H1 (cell line): ENCODE results near the gene ZNF672. TPM values are rescaled to one million over a fixed set of nuclear protein-coding genes. Genes with fewer than 3 reads are reported as not detected.

Source experiments
- CTCF ChIA-PET: fragments of 300-600 bp; sonication (Branson Sonifier 250); formaldehyde crosslinking; loops from one replicate; lab custom pipeline; 2021; ENCODE audit not compliant: partially characterized antibody; lab: Charles Lee
- POLR2A ChIA-PET: fragments of 300-600 bp; sonication (Branson Sonifier 250); formaldehyde crosslinking; loops from one replicate; lab custom pipeline; 2021; ENCODE audit warnings: inconsistent platforms; ENCODE audit not compliant: partially characterized antibody; lab: Charles Lee
- DNase-seq, 2 experiments: peaks; one replicate each; pipeline versions ENCODE4 v3.0.0 to v3.0.0-alpha.2; 2010 to 2022; ENCODE audit warnings: low spot score in 2 of 2, low read depth in 1 of 2, mixed read lengths in 1 of 2
- FAIRE-seq: peaks from 2 replicates; lab custom pipeline; 2011; peaks lifted over from hg19 to GRCh38; lab: Jason Lieb, UNC
- H2AFZ ChIP-seq: 2 replicates; pipeline ENCODE4 v1.8.1; 2012; ENCODE audit warnings: low read length, inconsistent platforms
- H2AK5ac ChIP-seq: 2 replicates; pipeline ENCODE4 v1.6.1; 2013; ENCODE audit warnings: low read depth, low read length
- H2BK120ac ChIP-seq: replicated peaks from 2 replicates; pipeline ENCODE3; 2013; ENCODE audit warnings: low read depth, low read length, inconsistent platforms
- H2BK12ac ChIP-seq: 2 replicates; pipeline ENCODE4 v1.6.1; 2013; ENCODE audit warnings: low read depth, low read length
- H2BK15ac ChIP-seq: 2 replicates; pipeline ENCODE4 v1.6.1; 2013; ENCODE audit warnings: low read length
- H2BK20ac ChIP-seq: 2 replicates; pipeline ENCODE4 v1.6.1; 2013; ENCODE audit warnings: low read length
- H2BK5ac ChIP-seq: 2 replicates; pipeline ENCODE4 v1.6.1; 2013; ENCODE audit warnings: low read depth, low read length
- H3K14ac ChIP-seq: 2 replicates; pipeline ENCODE4 v1.6.1; 2013; ENCODE audit warnings: inconsistent platforms; ENCODE audit not compliant: insufficient read length
- H3K18ac ChIP-seq: 2 replicates; pipeline ENCODE4 v1.6.1; 2013; ENCODE audit warnings: low read length; ENCODE audit errors: extremely low read depth
- H3K23ac ChIP-seq: 2 replicates; pipeline ENCODE4 v1.6.1; 2013; ENCODE audit warnings: inconsistent platforms; ENCODE audit not compliant: insufficient read length
- H3K23me2 ChIP-seq: 2 replicates; pipeline ENCODE4 v1.6.1; 2013; ENCODE audit warnings: low read depth, low read length
- H3K27ac ChIP-seq: 2 replicates; pipeline ENCODE4 v1.6.1; 2011; ENCODE audit warnings: low read depth, low read length, inconsistent platforms
- H3K27me3 ChIP-seq, 4 experiments: replicated peaks in 1 of 4; 1 replicate in 1 of 4; 2 replicates in 3 of 4; pipeline versions ENCODE4 v1.6.1 to v1.8.1; 2011 to 2013; ENCODE audit warnings: low read length in 3 of 4, mild to moderate bottlenecking in 3 of 4, inconsistent platforms in 2 of 4, mixed read lengths in 2 of 4, moderate library complexity in 1 of 4; ENCODE audit not compliant: control insufficient read depth in 3 of 4, insufficient read depth in 3 of 4; ENCODE audit errors: extremely low read depth in 1 of 4
- H3K36me3 ChIP-seq, 4 experiments: 2 replicates each; pipeline versions ENCODE4 v1.6.1 to v1.8.1; 2011 to 2013; ENCODE audit warnings: mild to moderate bottlenecking in 4 of 4, low read length in 3 of 4, moderate library complexity in 2 of 4, control low read depth in 1 of 4, inconsistent platforms in 1 of 4; ENCODE audit not compliant: insufficient read depth in 4 of 4, control insufficient read depth in 2 of 4
- H3K4ac ChIP-seq: replicated peaks from 2 replicates; pipeline ENCODE3; 2013; ENCODE audit warnings: low read length, low read depth, mixed read lengths, inconsistent platforms; ENCODE audit not compliant: insufficient read length
- H3K4me1 ChIP-seq, 4 experiments: replicated peaks in 1 of 4; 1 replicate in 1 of 4; 2 replicates in 3 of 4; pipeline versions ENCODE4 v1.6.1 to v1.8.1; 2011 to 2013; ENCODE audit warnings: low read length in 3 of 4, inconsistent platforms in 2 of 4, mixed read lengths in 1 of 4; ENCODE audit not compliant: insufficient read depth in 4 of 4, control insufficient read depth in 3 of 4
- H3K4me2 ChIP-seq, 2 experiments: 2 replicates each; pipeline versions ENCODE4 v1.6.1 to v1.8.1; 2011 to 2013; ENCODE audit warnings: low read depth in 2 of 2, low read length in 2 of 2, control low read depth in 1 of 2, inconsistent platforms in 1 of 2, mild to moderate bottlenecking in 1 of 2; ENCODE audit not compliant: insufficient read depth in 1 of 2
- H3K4me3 ChIP-seq, 4 experiments: fragments of 200-600, 300-600 bp in 1 of 4; sonication (generic), shearing (Covaris generic), sonication (Bioruptor Twin) in 1 of 4; 2 replicates each; pipeline versions ENCODE4 v1.5.1 to v1.8.1; 2011 to 2016; ENCODE audit warnings: low read length in 4 of 4, low read depth in 3 of 4, control low read depth in 2 of 4, inconsistent platforms in 2 of 4, mild to moderate bottlenecking in 2 of 4, mixed read lengths in 1 of 4, moderate library complexity in 1 of 4; ENCODE audit not compliant: insufficient read depth in 2 of 4; ENCODE audit errors: extremely low read depth in 1 of 4
- H3K56ac ChIP-seq: replicated peaks from 2 replicates; pipeline ENCODE3; 2013; ENCODE audit warnings: low read depth, mild to moderate bottlenecking, mixed read lengths, low read length, inconsistent platforms; ENCODE audit not compliant: insufficient read length
- H3K79me1 ChIP-seq: 2 replicates; pipeline ENCODE4 v1.6.1; 2013; ENCODE audit warnings: low read depth, low read length, control low read depth
- H3K79me2 ChIP-seq, 2 experiments: 2 replicates each; pipeline versions ENCODE4 v1.6.1 to v1.8.1; 2012 to 2013; ENCODE audit warnings: low read length in 2 of 2, mild to moderate bottlenecking in 2 of 2, inconsistent platforms in 1 of 2; ENCODE audit not compliant: insufficient read depth in 2 of 2, control insufficient read depth in 1 of 2
- H3K9ac ChIP-seq, 4 experiments: replicated peaks in 1 of 4; 1 replicate in 1 of 4; 2 replicates in 3 of 4; pipeline versions ENCODE4 v1.6.1 to v1.8.1; 2011 to 2013; ENCODE audit warnings: low read depth in 3 of 4, low read length in 3 of 4, control low read depth in 2 of 4, mild to moderate bottlenecking in 2 of 4, moderate library complexity in 2 of 4, inconsistent platforms in 1 of 4; ENCODE audit errors: extremely low read depth in 1 of 4
- H3K9me3 ChIP-seq, 2 experiments: 2 replicates each; pipeline versions ENCODE4 v1.6.1 to v1.8.1; 2012 to 2013; ENCODE audit warnings: mild to moderate bottlenecking in 2 of 2, moderate library complexity in 2 of 2, control low read depth in 1 of 2, inconsistent platforms in 1 of 2, low read depth in 1 of 2, low read length in 1 of 2, mixed read lengths in 1 of 2; ENCODE audit not compliant: insufficient read depth in 2 of 2
- H4K20me1 ChIP-seq, 2 experiments: replicated peaks in 1 of 2; 2 replicates each; pipeline versions ENCODE3 to v1.8.1; 2011 to 2013; ENCODE audit warnings: inconsistent platforms in 2 of 2, low read length in 2 of 2, mild to moderate bottlenecking in 1 of 2; ENCODE audit not compliant: insufficient read depth in 2 of 2, control insufficient read depth in 1 of 2
- H4K5ac ChIP-seq: 2 replicates; pipeline ENCODE4 v1.6.1; 2013; ENCODE audit warnings: low read length, low read depth, mixed read lengths, inconsistent platforms; ENCODE audit not compliant: insufficient read length
- H4K8ac ChIP-seq: 2 replicates; pipeline ENCODE4 v1.8.0; 2013; ENCODE audit warnings: mild to moderate bottlenecking, moderate library complexity, low read length, inconsistent platforms; ENCODE audit not compliant: insufficient read depth; ENCODE audit errors: extremely low read depth
- H4K91ac ChIP-seq: replicated peaks from 2 replicates; pipeline ENCODE3; 2013; ENCODE audit warnings: low read length, mixed read lengths, inconsistent platforms; ENCODE audit not compliant: insufficient read length
- EZH2 ChIP-seq: fragments of 200-600 bp; sonication (generic); IDR thresholded peaks from 2 replicates; pipeline ENCODE4 v1.7.1; 2012; ENCODE audit warnings: low read depth, mild to moderate bottlenecking, moderate library complexity, low read length, inconsistent platforms; ENCODE audit not compliant: severe bottlenecking
- JUN ChIP-seq: IDR thresholded peaks from 2 replicates; pipeline ENCODE4 v1.6.1; 2011; ENCODE audit warnings: low read depth, mild to moderate bottlenecking, improper control_type of control experiment, low read length
- KDM1A ChIP-seq: fragments of 200-600, 300-600 bp; sonication (generic); IDR thresholded peaks from 2 replicates; pipeline ENCODE4 v1.7.1; 2016; ENCODE audit warnings: mild to moderate bottlenecking, low read length, borderline replicate concordance
- NANOG ChIP-seq: IDR thresholded peaks from 2 replicates; pipeline ENCODE4 v1.6.1; 2011; ENCODE audit warnings: low read length, low read depth, mild to moderate bottlenecking, inconsistent platforms; ENCODE audit not compliant: insufficient read depth, poor library complexity, severe bottlenecking
- PHF8 ChIP-seq: fragments of 200-600 bp; sonication (generic); conservative IDR thresholded peaks from 2 replicates; pipeline ENCODE4 v1.7.1; 2012; ENCODE audit warnings: low read depth, mild to moderate bottlenecking, inconsistent platforms, low read length, moderate library complexity
- RNF2 ChIP-seq: fragments of 200-900, 300-1000 bp; sonication (generic); IDR thresholded peaks from 2 replicates; pipeline ENCODE4 v1.7.1; 2016; ENCODE audit warnings: borderline replicate concordance, low read depth, mild to moderate bottlenecking, antibody characterized with exemption, low read length; ENCODE audit not compliant: poor library complexity, severe bottlenecking; ENCODE audit errors: missing control alignments
- SRF ChIP-seq: IDR thresholded peaks from 2 replicates; pipeline ENCODE4 v1.6.1; 2011; ENCODE audit warnings: mild to moderate bottlenecking, low read depth, low read length, moderate library complexity
- TAF7 ChIP-seq: optimal IDR thresholded peaks from 2 replicates; pipeline ENCODE3; 2011; ENCODE audit warnings: low read depth, mild to moderate bottlenecking, inconsistent platforms, low read length, moderate library complexity, borderline replicate concordance
- TEAD4 ChIP-seq: IDR thresholded peaks from 2 replicates; pipeline ENCODE4 v1.6.1; 2012; ENCODE audit warnings: low read depth, low read length, inconsistent platforms, mixed read lengths
- USF2 ChIP-seq: IDR thresholded peaks from 2 replicates; pipeline ENCODE4 v1.6.1; 2011; ENCODE audit warnings: low read length, improper control_type of control experiment
- WGBS, 2 experiments: shearing (Covaris generic) in 1 of 2; methylation state at CpG; one replicate each; pipeline versions ENCODE4 v1.1.6 to v1.1.7; 2013 to 2015; ENCODE audit warnings: low lambda C conversion rate in 2 of 2, mixed read lengths in 2 of 2, inconsistent platforms in 1 of 2, low coverage in 1 of 2, missing lambda C conversion rate in 1 of 2; ENCODE audit not compliant: insufficient replicate concordance in 2 of 2, insufficient coverage in 1 of 2, insufficient read length in 1 of 2; ENCODE audit errors: extremely low coverage in 1 of 2, missing lambda C conversion rate in 1 of 2; 5-methylcytosine and 5-hydroxymethylcytosine counted together
- polyA plus RNA-seq, 7 experiments: library from polyadenylated mRNA; depleted of rRNA in 3 of 7; stranded (reverse) in 5 of 7; unstranded in 2 of 7; fragments of >200 nt in 5 of 7; fragments of 200-250 nt in 2 of 7; gene quantifications; 1 replicate in 5 of 7; 2 replicates in 1 of 7; 4 replicates in 1 of 7; pipeline versions ENCODE4 v1.2.1 to v1.2.3, GENCODE V29; 2011 to 2013; ENCODE audit warnings: missing spikeins in 2 of 7, mixed read lengths in 2 of 7
- total RNA-seq: library from RNA; stranded (reverse); fragmentation: NEBNext Ultra II Directional; extraction: Animal tissue kit (Norgen Biotek cat#: 25700); gene quantifications from 2 replicates; pipeline ENCODE4 v1.2.1, GENCODE V29; 2021

ZNF672 gene
- total and polyA plus RNA-seq, 2 of the 8 experiments (the other 6 are each of a cell fraction or from before 2014, with no cell fraction given) = 30.7 to 40.4 TPM

GRCh38 chr1:248873993-248874533 is 36.0 kb downstream of the ZNF672 start:
- no peak overlapping the region for H3K4ac ChIP-seq
- TF ChIP-seq PHF8 = no peak
- no peak for TF ChIP-seq USF2
- no peak for TF ChIP-seq NANOG
- no peak for TF ChIP-seq SRF
- TF ChIP-seq TEAD4 = peak; percentile 41; the same call in 1 of the 2 replicates
- no peak for TF ChIP-seq JUN
- peak; percentile 26 for TF ChIP-seq TAF7
- TF ChIP-seq EZH2 = no peak
- no peak for TF ChIP-seq RNF2
- no peak for TF ChIP-seq KDM1A

More at GRCh38 chr1:248873993-248874533, 36.0 kb downstream of the ZNF672 start:
- 0 out of 7 replicates have a peak overlapping the region, but pooled peaks of 1 of the 4 experiments have one; percentile 27 for H3K9ac ChIP-seq
- H3K4me2 ChIP-seq = peak overlapping the region; percentile 60 to 80
- WGBS, 2 experiments = 8% methylated on average over 23 of the region's 23 CpGs; no CpG with 5 or more reads in 1 of the 2 experiments
- no peak overlapping the region for H3K14ac ChIP-seq
- H3K9me3 ChIP-seq = no peaks in the 10 kb centered on the region
- H4K91ac ChIP-seq = no peak overlapping the region
- H3K23ac ChIP-seq = no peak overlapping the region
- peak overlapping the region; percentile 85 to 94 (median 90) for H3K4me3 ChIP-seq
- no peak overlapping the region for H2BK12ac ChIP-seq
- DNase-seq (peak in 1 of 2 experiments; percentile 91), FAIRE-seq (peak; percentile 68)
- peaks cover 0 to 2% (median 0%) of the 10 kb centered on the region in 4 experiments; a peak in 1 of 7 replicates for H3K4me1 ChIP-seq
- H3K27me3 ChIP-seq = no peaks in the 10 kb centered on the region
- no peaks in the 10 kb centered on the region for H3K36me3 ChIP-seq
- H3K79me1 ChIP-seq = no peaks in the 10 kb centered on the region
- H3K27ac ChIP-seq = no peak overlapping the region
- H2BK15ac ChIP-seq = no peak overlapping the region
- H3K18ac ChIP-seq = no peak overlapping the region
- no peak overlapping the region for H3K56ac ChIP-seq
- no peaks in the 10 kb centered on the region for H3K79me2 ChIP-seq
- no peak overlapping the region for H2AK5ac ChIP-seq
- POLR2A ChIA-PET = interaction anchor here (0.6 to 4.6 kb wide), 12 partner anchors 10 to 48 kb away, joined by 3 to 46 read pairs (median 6); partner anchors contain the start of genes PGBD2, SH3BP5L, ZNF672 and ZNF692
- no peaks in the 10 kb centered on the region for H4K20me1 ChIP-seq
- CTCF ChIA-PET = interaction anchor here (0.7 to 4.0 kb wide), 6 partner anchors 10 to 54 kb away, joined by 3 to 32 read pairs (median 4); partner anchors contain the start of gene PGBD2
- no peak overlapping the region for H2AFZ ChIP-seq
- no peak overlapping the region for H2BK20ac ChIP-seq
- H2BK120ac ChIP-seq = no peak overlapping the region
- no peak overlapping the region for H4K5ac ChIP-seq
- H3K23me2 ChIP-seq = peaks cover 4% of the 10 kb centered on the region
- H2BK5ac ChIP-seq = no peak overlapping the region
- H4K8ac ChIP-seq = peak overlapping the region; percentile 68; the same call in 1 of the 2 replicates
